ENCODE measurements around the gene GARIN5A. TPM values are rescaled to one million over a fixed set of nuclear protein-coding genes. Genes with fewer than 3 reads are reported as not detected.
A peak's percentile ranks its signal among the peaks of the same experiment; 100 is the strongest.

The GARIN5A gene
- total RNA-seq, 2 experiments from 2014 or later: 0.59 to 0.63 TPM

DNA sequence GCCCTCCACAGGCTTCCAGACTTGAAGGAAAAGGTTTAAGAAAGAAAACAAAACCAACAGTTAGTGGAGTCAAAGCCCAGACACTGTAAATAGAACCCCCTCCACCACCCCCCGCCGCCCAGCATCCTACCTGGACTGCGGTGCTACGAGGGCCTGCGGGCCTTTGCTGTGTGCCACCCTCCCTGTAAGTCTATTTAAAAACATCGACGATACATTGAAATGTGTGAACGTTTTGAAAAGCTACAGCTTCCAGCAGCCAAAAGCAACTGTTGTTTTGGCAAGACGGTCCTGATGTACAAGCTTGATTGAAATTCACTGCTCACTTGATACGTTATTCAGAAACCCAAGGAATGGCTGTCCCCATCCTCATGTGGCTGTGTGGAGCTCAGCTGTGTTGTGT, 6.3 kb upstream of the GARIN5A start:
- TSS peak; percentile 76 for BruUV-seq (replicated peaks)
- Histone ChIP-seq H3K27ac (ENCODE audit: low read depth, low read length, poor library complexity, severe bottlenecking) (no peak overlapping the region), H3K9me2 (ENCODE audit: insufficient read depth, low read length) (no peaks in the 10 kb centered on the region), H2AFZ (ENCODE audit: low read length) (no peak overlapping the region), H3K4me1 (ENCODE audit: insufficient read depth, low read length, poor library complexity, severe bottlenecking) (no peaks in the 10 kb centered on the region), H4K20me1 (ENCODE audit: insufficient read depth, low read length) (no peaks in the 10 kb centered on the region), H3K9me3 (ENCODE audit: low read length) (peaks cover 20% of the 10 kb centered on the region), H3K4me3 (ENCODE audit: low read depth, low read length, poor library complexity, severe bottlenecking) (no peak overlapping the region), H3K79me2 (ENCODE audit: insufficient read depth, low read depth, low read length) (peaks cover 7% of the 10 kb centered on the region), H3K36me3 (ENCODE audit: insufficient read depth, low read length) (peaks cover 88% of the 10 kb centered on the region), H3K4me2 (ENCODE audit: low read length) (no peak overlapping the region)
- TF ChIP-seq, protein P1, sequence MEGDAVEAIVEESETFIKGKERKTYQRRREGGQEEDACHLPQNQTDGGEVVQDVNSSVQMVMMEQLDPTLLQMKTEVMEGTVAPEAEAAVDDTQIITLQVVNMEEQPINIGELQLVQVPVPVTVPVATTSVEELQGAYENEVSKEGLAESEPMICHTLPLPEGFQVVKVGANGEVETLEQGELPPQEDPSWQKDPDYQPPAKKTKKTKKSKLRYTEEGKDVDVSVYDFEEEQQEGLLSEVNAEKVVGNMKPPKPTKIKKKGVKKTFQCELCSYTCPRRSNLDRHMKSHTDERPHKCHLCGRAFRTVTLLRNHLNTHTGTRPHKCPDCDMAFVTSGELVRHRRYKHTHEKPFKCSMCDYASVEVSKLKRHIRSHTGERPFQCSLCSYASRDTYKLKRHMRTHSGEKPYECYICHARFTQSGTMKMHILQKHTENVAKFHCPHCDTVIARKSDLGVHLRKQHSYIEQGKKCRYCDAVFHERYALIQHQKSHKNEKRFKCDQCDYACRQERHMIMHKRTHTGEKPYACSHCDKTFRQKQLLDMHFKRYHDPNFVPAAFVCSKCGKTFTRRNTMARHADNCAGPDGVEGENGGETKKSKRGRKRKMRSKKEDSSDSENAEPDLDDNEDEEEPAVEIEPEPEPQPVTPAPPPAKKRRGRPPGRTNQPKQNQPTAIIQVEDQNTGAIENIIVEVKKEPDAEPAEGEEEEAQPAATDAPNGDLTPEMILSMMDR (conservative IDR thresholded peaks at IDR 0.05; ENCODE audit: low read length): no peak
- ChIA-PET POLR2A (no interaction called here), CTCF (ENCODE audit: unreplicated experiment) (interaction anchor here (0.6 kb wide), 1 partner anchor 73 kb away, joined by 3 read pairs; no protein-coding TSS in a partner anchor)
- DNase-seq (ENCODE audit: low spot score): no peak
- intact Hi-C loops (cut with micrococcal nuclease; ENCODE audit: unreplicated experiment): no loop called here

GRCh38 chr19:50482271-50482855, 5.7 kb upstream of the GARIN5A start:
- peaks cover 94% of the 10 kb centered on the region for H3K36me3 ChIP-seq (ENCODE audit: insufficient read depth, low read length)
- DNase-seq (ENCODE audit: low spot score): no peak
- peaks cover 13% of the 10 kb centered on the region for H3K79me2 ChIP-seq (ENCODE audit: insufficient read depth, low read depth, low read length)
- H4K20me1 ChIP-seq (ENCODE audit: insufficient read depth, low read length): no peaks in the 10 kb centered on the region
- intact Hi-C loops (cut with micrococcal nuclease; ENCODE audit: unreplicated experiment): no loop called here
- H3K9me2 ChIP-seq (ENCODE audit: insufficient read depth, low read length): no peaks in the 10 kb centered on the region
- no peak for TF ChIP-seq EZH2phosphoT487 (IDR thresholded peaks at IDR 0.05; ENCODE audit: borderline replicate concordance, low read depth, low read length)
- TF ChIP-seq, protein P1 (conservative IDR thresholded peaks at IDR 0.05; ENCODE audit: low read length): no peak
- H3K27ac ChIP-seq (ENCODE audit: low read depth, low read length, poor library complexity, severe bottlenecking): no peak overlapping the region
- H3K4me1 ChIP-seq (ENCODE audit: insufficient read depth, low read length, poor library complexity, severe bottlenecking): peaks cover 5% of the 10 kb centered on the region
- H3K4me3 ChIP-seq (ENCODE audit: low read depth, low read length, poor library complexity, severe bottlenecking): no peak overlapping the region
- no peak overlapping the region for H2AFZ ChIP-seq (ENCODE audit: low read length)
- BruUV-seq (replicated peaks): no TSS peak
- POLR2A ChIA-PET: no interaction called here
- CTCF ChIA-PET (ENCODE audit: unreplicated experiment): interaction anchor here (0.6 kb wide), 1 partner anchor 74 kb away, joined by 3 read pairs; no protein-coding TSS in a partner anchor
- peaks cover 25% of the 10 kb centered on the region for H3K9me3 ChIP-seq (ENCODE audit: low read length)
- H3K4me2 ChIP-seq (ENCODE audit: low read length): no peak overlapping the region

- H3K4me2 ChIP-seq (ENCODE audit: low read length): no peak overlapping the region
- ChIA-PET POLR2A (no interaction called here), CTCF (ENCODE audit: unreplicated experiment) (no interaction called here)
- H3K4me3 ChIP-seq (ENCODE audit: low read depth, low read length, poor library complexity, severe bottlenecking): no peak overlapping the region
- no peak for TF ChIP-seq EZH2phosphoT487 (IDR thresholded peaks at IDR 0.05; ENCODE audit: borderline replicate concordance, low read depth, low read length)
- TF ChIP-seq, protein P1 (conservative IDR thresholded peaks at IDR 0.05; ENCODE audit: low read length): no peak
- peaks cover 21% of the 10 kb centered on the region for H3K79me2 ChIP-seq (ENCODE audit: insufficient read depth, low read depth, low read length)
- peaks cover 21% of the 10 kb centered on the region for H3K9me3 ChIP-seq (ENCODE audit: low read length)
- DNase-seq (ENCODE audit: low spot score): no peak
- peaks cover 10% of the 10 kb centered on the region for H3K4me1 ChIP-seq (ENCODE audit: insufficient read depth, low read length, poor library complexity, severe bottlenecking)
- BruUV-seq (replicated peaks): no TSS peak
- peaks cover 90% of the 10 kb centered on the region for H3K36me3 ChIP-seq (ENCODE audit: insufficient read depth, low read length)
- no peaks in the 10 kb centered on the region for H3K9me2 ChIP-seq (ENCODE audit: insufficient read depth, low read length)
- no peak overlapping the region for H2AFZ ChIP-seq (ENCODE audit: low read length)
- H4K20me1 ChIP-seq (ENCODE audit: insufficient read depth, low read length): no peaks in the 10 kb centered on the region
- intact Hi-C loops (cut with micrococcal nuclease; ENCODE audit: unreplicated experiment): no loop called here
- H3K27ac ChIP-seq (ENCODE audit: low read depth, low read length, poor library complexity, severe bottlenecking): no peak overlapping the region
Observed at GRCh38 chr19:50481351-50482149, 4.9 kb upstream of the GARIN5A start.

Measured in OCI-LY7 (cell line).